GM21528 (cell line): ENCODE results near the gene P3H2.

Experiments
- ATAC-seq: cut with Tn5 transposase; IDR thresholded peaks from one replicate; pipeline ENCODE4 v1.9.1; 2021; ENCODE audit warnings: mild to moderate bottlenecking, moderate library complexity; ENCODE audit not compliant: unreplicated experiment, low FRiP score

The P3H2 gene

GRCh38 chr3:189909573-189909972 is 211.1 kb downstream of the P3H2 start:
- ATAC-seq = no peak

GRCh38 chr3:189909139-189909538 is 211.6 kb downstream of the P3H2 start:
- no peak for ATAC-seq

- ATAC-seq = no peak
These were observed 212.1 kb downstream of the P3H2 start for GRCh38 chr3:189908646-189909045.

GRCh38 chr3:189907803-189908202 is 212.9 kb downstream of the P3H2 start:
- ATAC-seq = no peak
